22Rv1 (cell line): ENCODE data around the gene CACNA1A.

ENCODE experiments used
- H3K27ac ChIP-seq: fragments of 450-650 bp; 2 replicates; pipeline ENCODE4 v1.5.1; 2017
- CTCF ChIP-seq: fragments of 450-650 bp; IDR thresholded peaks from 2 replicates; pipeline ENCODE4 v1.5.1; 2017; ENCODE audit warnings: mild to moderate bottlenecking
- ZFX ChIP-seq: fragments of 450-650 bp; IDR thresholded peaks from 2 replicates; pipeline ENCODE4 v1.6.1; 2017; ENCODE audit warnings: antibody characterized with exemption, borderline replicate concordance

CACNA1A gene

GRCh38 chr19:13492128-13492527 lies 14.2 kb downstream of the CACNA1A start:
- no peak overlapping the region for H3K27ac ChIP-seq
- TF ChIP-seq ZFX (no peak), CTCF (no peak)

DNA sequence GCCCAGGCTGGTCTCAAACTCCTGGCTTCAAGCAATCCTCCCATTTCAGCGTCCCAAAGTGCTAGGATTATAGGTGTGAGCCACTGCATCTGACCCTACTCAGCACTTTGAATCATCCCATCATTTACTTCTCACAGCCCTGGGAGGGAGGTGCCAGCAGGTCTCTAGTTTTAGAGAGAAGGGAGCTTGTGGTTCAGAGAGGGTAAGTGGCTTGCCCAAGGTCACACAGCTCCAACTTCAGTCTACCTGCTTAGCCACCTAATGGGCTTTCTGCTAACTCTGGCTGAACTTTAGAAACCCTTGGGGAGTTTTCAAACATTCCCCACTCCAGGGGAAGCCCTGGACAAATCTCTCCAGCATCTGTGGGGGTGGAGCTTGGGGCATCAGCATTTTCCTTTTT lies 18.3 kb downstream of the CACNA1A start:
- TF ChIP-seq CTCF (no peak), ZFX (no peak)
- H3K27ac ChIP-seq = no peak overlapping the region

- H3K27ac ChIP-seq = no peak overlapping the region
- no peak for TF ChIP-seq CTCF
- TF ChIP-seq ZFX = no peak
These were observed 22.1 kb downstream of the CACNA1A start for GRCh38 chr19:13484166-13484565.

DNA sequence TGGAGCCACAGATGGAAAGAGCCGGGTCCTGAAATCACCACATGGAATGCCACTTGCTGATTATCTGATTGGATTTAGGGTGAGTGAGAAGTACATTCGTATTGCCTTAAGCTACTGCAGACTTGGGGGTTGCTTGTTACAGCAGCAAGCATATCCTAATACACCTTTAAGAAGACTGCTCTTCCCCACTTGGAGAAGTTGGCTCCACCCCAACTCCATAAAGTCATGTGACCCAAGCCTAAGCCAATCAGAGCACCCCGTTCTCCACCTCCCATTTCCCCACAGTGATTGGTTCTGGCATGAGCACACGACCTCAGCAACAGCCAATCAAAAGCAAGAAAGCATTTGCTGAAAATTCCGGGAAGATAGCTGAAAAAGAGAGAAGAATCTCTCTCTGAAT lies 23.1 kb downstream of the CACNA1A start:
- no peak overlapping the region for H3K27ac ChIP-seq
- TF ChIP-seq CTCF (no peak), ZFX (no peak)

DNA sequence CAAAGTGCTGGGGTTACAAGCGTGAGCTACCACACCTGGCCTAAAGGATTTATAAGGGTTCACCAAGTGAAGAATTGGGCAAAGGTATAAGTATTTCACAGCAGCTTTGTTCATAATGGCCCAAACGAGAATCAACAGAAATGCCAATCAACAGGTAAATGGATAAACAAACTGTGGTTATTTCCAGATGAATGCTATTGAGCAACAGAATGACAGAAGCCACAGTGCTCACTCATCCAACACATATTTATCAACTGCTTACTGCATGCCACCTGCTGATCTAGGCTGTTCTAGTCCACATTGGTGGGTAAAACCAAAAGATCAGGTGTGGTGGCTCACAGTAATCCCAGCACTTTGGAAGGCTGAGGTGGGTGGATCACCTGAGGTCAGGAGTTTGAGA lies 27.7 kb downstream of the CACNA1A start:
- TF ChIP-seq ZFX (no peak), CTCF (no peak)
- H3K27ac ChIP-seq = no peak overlapping the region

- H3K27ac ChIP-seq = no peak overlapping the region
- no peak for TF ChIP-seq CTCF
- no peak for TF ChIP-seq ZFX
These were observed 30.2 kb downstream of the CACNA1A start for GRCh38 chr19:13476071-13476470.

DNA sequence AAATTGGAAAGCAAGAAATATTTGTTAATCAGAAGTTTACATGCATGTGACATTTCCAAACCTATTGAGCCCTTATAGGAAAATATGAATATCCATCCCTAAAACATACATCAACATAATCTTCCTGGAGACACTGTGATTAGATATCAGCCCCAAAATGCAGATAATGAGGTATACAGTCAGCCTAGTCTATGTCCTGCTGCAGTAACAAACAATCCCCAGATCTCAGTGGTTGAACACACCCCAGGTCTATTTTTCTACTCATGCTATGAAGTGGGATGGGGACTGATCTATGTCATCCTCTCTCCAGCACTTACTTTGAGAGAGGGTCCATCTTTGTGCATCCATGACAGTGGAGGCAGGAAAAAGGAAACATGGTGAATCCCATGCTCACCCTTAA lies 31.2 kb downstream of the CACNA1A start:
- TF ChIP-seq ZFX (no peak), CTCF (no peak)
- no peak overlapping the region for H3K27ac ChIP-seq
